NCI-H128 (cell line): Measurements from ENCODE around the gene BRMS1L.
"Not testable (repeated sequence)": the region's sequence is repeated elsewhere in the genome, so short reads cannot be mapped to it uniquely, and the experiment has no call there.

ENCODE experiments used
- DNase-seq: peaks from one replicate; lab custom pipeline; 2025; ENCODE audit not compliant: unreplicated experiment; lab: John Stamatoyannopoulos, UW

The BRMS1L gene, protein sequence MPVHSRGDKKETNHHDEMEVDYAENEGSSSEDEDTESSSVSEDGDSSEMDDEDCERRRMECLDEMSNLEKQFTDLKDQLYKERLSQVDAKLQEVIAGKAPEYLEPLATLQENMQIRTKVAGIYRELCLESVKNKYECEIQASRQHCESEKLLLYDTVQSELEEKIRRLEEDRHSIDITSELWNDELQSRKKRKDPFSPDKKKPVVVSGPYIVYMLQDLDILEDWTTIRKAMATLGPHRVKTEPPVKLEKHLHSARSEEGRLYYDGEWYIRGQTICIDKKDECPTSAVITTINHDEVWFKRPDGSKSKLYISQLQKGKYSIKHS

DNA sequence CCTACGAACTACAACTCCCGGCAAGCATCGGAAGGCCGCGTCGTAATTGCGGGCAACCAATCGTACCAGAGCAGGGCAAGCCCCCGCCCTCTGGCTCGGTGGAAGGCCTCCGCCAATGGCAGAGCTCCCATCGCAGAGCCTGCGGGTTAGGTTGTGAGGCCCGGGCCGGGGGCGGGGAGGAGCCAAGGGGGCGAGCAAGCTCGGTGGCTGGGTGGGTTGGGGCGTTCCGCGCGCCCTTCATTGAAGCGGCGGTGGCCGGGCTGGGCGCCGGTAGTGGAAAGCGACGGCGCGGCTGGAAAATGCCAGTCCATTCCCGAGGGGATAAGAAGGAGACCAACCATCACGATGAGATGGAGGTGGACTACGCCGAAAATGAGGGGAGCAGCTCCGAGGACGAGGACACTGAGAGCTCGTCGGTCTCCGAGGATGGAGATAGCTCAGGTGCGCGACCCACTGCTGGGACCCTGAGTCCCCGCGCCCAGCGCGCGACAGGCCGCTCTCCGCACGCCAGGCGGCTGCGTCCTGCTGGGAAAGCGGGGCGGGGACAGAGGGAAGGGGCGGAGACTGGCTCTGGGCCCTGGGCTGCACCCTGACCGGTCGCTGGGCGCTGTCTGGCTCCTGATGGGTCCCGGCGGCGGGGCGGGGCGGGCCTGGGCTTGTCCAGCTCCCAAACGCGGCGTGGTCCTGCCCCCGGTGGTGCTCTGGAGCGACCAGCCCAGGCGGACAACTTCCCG lies at the start of gene BRMS1L:
Gene BRMS1L, plus strand, starts transcription at position 121 of the 734 bp plus-strand sequence. Its CDS starts 179 bp downstream, at position 300.
- peak; percentile 95 for DNase-seq

DNA sequence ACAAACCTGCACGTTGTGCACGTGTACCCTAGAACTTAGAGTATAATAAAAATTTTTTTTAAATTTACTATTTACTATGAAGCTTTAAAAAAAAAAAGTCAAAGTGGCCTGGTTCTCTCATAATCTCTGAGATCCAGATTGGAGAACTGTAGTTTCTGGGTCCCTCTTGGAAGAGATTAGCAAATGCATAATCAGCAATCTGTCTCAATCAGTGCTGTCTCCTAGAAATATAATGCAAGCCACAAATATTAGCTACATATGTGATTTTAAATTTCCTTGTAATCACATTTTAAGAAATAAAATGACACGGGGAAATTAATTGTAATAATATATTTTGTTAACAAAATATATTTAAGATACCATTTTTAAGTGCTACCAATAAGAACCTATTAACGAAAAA lies 49.3 kb upstream of the BRMS1L start:
- no peak for DNase-seq

DNA sequence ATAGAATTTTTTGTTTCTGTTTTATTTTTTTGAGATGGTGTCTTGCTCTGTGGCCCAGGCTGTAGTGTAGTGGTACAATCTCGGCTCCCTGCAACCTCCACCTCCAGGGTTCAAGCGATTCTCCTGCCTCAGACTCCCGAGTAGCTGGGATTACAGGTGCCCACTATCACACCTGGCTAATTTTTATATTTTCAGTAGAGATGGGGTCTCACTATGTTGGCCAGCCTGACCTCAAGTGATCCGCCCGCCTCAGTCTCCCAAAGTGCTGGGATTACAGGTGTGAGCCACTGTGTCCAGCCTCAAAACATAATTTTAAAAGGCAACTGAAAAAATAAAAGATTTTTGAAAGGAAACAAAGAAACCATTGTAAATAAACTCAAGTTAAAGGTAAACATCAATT lies 48.6 kb upstream of the BRMS1L start:
- DNase-seq, result not testable (repeated sequence)

DNA sequence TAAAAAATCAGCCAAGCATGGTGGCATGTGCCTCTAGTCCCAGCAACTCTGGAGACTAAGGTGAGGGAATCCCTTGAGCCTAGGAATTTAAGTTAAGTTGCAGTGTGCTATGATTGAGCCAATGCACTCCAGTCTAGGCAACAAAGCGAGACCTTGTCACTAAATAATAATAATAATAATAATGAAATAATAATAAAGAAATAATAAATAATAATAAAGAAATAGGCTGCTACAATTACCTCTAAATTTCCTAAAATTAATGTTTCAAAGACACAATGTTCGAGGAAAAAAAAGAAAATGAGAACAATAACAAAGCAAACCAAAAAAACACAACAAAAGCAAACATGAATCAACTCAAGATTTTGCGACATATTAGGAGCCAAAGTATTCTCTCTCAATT lies 46.8 kb upstream of the BRMS1L start:
- no peak for DNase-seq

DNA sequence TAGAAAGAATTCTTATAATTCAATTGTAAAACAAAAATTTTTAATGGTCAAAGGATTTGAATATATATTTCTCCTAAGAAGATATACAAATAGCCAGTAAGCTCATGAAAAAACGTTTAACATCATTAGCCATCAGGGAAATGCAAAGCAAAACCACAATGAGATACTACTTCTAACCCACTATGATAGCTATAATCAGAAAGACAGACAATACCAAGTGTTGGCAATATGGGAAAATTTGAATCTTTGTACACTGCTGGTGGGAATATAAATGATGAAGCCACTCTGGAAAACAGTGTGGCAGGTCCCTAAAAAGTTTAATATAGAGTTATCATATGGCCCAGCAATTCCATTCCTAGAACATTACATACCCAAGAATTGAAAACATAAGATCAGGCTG lies 42.4 kb upstream of the BRMS1L start:
- DNase-seq, result no peak

DNA sequence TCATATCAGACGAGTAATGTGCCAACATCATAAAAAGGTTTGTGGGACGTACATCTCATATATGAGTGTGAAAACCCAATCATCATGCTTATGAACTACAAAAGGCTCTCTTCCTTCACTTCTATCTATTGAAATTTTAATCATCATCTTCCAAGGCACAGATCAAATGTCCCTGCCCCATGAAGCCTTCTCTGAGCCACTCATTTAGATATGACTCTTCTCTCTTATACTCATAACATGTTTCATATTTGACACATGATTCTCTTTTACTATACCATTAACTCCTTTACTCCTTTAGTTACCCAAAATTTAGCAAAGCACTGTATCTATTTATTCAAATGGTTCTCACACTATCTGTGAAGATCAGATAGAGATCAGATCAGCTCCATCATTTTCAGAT lies 39.3 kb upstream of the BRMS1L start:
- DNase-seq, result no peak

DNA sequence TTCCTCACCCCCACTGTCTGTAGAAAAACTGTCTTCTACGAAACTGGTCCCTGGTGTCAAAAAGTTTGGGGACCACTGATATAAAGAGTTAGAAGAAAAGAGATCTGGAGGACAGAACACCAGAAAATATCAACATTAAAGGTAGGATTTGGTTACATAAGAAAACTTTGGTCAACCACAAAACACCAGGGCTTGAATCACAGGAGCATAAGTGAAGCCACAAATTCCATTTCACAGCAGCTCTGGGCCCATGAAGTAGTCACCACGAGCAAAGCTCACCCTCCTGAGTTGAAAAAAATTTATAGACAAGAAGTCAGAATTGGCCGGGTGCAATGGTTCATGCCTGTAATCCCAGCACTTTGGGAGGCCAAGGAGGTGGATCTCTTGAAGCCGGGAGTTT lies 36.5 kb upstream of the BRMS1L start:
- no peak for DNase-seq

DNA sequence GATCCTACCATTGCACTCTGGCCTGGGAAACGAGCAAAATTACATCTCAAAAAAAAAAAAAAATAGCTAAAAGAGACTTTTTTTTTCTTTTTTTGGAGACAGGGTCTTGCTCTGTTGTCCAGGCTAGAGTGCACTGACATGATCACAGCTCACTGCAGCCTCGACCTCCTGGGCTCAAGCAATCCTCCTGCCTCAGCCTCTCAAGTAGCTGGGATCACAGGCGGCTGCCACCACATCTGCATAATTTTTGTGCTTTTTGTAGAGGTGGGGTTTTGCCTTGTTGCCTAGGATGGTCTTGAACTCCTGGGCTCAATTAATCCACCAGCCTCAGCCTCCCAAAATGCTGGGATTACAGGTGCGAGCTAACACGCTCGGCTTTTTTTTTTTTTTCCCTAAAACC lies 28.3 kb upstream of the BRMS1L start:
- no peak for DNase-seq

DNA sequence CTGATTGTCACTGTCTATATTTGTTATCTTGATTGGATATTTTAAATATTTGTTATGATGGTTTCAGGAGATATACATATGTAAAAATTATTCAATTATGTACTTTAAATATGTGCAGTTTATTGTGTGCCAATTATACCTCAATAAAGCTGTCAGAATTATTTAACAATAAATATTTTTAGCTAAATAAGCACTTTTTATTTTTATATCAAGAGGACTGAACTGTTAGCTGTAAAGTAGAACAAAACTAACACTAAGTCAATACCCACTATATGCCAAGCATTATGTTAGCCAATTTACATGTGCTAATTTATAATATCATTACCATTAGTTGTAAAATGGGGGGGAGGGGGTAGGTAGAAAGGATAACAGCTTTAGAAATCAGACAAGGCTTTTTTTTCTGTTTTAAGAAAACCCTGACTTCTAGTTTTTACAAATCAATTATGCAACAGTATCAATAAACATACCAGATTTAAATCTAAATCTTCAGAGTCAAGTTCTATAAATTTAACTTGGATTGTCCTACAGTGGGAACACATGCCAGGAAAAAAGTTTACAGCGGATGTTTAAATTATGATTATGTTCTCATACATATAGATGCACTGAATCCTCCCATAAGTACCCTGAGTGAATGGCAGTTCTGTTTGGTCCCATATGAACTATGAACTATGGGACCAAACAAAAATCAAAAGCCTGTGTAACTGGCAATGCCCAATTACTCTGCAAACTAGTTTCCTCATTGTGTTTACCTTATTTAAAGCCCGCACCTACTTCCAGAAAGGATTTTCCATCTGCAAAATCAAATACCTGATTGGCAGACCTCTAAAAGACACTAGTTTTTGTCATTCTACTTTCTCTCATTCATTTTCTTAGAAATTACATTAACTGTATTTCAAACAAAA lies 19.9 kb upstream of the BRMS1L start:
- no peak for DNase-seq

DNA sequence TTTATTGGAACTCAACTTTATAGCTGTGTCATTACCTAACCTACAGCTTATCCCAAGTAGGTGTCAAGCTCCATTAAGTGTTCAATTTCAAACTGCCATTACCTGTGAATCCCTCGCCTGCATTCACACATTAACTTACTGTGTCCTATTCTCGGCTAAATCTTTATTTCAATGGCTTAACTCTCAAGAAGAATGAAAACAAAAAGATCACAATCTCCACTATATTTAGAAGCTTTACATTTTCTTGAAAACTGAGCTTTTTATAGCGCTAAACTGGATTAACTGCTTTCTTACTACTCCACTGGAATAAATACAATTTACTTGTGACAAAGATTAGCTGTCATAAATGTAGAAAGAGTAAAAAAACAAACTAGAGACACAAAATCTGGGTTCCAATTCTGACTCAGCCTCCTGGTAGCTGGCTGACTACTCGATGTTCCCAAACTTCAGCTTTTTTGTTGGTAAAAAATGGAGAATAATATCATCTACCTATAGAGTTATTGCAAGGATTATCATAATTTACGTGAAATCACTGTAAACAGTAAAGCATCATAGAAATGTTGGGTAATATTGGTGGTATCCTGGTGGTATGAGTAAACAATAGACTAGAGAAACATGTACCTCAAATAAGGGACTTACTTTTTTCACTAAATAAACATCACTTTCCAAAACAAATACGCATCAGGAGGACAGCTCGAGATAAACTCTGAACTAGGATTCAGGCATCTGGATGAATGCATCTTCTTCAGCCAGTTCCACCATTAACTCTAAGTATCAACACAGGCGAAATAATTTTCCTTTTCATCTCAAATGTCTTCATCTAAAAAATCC lies 18.8 kb upstream of the BRMS1L start:
- DNase-seq, result no peak

DNA sequence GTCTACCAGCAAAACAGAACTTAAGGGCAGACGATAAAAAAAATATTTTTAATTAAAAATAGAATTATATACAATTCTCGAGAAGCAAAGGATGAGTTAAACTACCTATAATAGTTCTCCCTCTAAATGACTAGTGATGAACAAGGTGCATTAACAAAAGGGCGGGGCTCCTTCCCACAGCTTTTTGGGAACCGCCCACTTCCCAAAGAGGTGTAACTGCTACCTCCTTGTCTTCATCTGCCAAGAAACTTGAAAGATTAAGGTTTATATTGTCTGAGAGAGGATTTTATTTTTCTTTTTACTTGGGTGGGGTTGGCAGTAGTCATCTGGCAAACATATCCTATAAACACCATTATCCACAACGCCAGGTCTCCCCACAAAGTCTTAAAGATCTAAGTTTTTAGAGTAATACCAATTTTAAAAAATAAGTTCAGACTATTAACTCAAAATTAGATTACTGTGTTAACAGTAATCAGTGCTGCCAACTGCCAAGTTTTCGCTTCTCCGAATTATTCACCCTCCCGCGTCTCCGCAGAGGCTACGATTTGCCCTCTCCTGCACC lies 18.0 kb upstream of the BRMS1L start:
- DNase-seq, result no peak

DNA sequence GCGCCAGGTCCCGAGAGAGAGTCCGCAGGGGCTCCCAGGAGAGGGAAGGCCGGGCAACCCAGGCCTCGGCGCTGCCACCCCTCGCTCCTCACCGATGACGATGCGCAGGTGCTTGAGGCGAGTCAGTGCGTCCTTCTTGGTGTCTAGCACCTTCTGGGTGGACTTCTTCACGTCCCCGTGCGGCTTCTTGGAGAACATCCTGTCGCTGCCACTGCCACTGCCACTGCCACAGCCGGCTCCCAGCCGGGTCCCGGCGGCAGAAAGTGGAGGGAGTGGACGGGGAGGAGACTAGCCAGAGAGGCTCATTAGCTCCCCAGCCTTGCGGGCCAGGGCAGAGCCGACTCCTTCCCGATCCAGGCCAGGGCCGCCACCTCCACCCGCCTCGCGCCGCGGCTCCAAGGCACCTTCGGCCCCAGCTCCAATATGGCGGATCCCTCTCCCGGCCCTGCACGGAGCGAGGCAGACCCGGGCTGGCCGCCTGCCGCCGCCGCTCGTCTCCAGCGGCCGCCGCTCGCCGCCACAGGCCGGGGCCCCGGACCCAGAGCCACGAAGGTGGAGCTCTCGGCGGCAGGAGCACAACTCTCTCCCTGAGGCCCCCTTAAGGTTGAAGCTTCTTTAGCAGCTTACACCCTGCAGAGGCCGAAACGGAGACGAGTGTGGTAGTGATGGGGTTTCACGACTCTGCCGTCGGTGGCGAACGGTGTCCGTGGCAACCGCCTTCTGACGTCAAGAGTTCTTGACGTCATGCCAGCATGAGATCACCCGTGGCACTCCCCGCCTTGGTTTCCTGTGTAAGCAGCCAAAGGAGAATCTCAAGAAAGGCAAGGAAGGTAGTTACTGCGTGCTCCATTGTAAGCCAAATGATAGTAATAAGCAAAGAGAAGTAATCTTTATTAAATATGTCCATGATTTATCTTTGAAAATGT lies 17.2 kb upstream of the BRMS1L start, which contains the start of gene RALGAPA1:
Gene RALGAPA1, minus strand, starts transcription at position 658 of the 926 bp plus-strand sequence. Its CDS starts 460 bp downstream, at position 198.
- DNase-seq, result peak; percentile 83

DNA sequence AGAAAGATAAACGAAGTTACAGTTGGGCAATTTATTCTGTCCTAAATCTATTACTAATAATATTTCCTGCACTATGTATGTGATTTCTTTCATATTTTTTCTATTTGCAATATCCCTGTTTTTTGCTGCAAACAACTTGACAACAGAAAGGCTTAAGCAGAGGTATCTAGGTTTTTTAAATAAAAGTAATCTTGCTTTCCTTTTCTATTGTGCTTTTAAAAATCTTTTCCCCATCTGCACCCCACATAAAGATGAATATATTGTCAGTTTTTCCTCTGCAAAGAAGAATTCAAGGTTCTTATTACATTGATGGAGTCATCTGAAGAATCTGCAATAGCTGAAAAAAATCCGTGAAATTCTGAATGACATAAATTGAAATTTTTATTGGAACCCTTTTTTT lies 16.5 kb upstream of the BRMS1L start:
- no peak for DNase-seq

DNA sequence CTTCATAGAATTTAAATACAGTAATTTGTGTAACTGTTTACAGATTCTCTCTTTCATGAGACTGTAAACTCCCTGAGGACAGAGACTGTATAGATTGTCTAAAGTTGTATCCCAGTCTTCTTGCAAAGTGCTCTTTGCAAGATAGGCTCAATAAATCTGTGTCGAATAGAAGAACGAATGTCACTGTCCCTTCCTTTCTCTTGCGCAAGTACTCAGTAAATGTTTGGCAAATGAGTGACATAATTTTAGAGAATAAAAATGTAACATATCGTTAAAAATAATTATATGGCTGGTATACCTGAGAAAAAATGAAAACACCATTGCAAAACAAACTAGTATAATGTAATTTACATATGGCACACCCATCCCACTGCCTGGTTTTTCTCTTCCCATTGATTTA lies 15.2 kb upstream of the BRMS1L start:
- DNase-seq, result no peak

DNA sequence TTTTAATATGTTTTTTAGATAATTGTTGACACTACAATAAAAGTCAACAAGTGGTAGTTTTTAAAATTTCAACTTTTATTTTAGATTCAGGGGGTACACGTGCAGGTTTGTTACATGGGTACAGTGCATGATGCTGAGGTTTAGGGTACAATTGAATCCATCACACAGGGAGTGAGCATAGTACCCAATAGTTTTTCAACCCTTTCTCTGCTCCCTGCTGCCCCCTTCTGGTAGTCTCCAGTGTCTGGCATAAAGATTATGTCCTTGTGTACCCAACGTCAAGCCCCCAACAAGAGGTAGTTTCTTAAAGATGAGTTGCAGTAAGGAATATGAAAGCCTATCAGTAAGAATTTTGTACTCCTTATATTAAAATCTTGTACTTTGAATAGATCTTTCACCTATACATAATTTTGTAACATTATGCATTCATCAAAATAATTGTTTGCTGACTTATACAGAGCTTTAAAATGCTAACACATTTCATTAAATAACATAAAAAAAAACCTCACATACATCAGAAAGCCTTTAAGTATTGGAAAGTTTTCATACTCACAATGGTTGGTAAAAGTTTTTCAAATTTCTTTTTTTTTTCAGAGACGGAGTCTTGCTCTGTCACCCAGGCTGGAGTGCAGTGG lies 11.7 kb upstream of the BRMS1L start:
- peak; percentile 15 for DNase-seq

DNA sequence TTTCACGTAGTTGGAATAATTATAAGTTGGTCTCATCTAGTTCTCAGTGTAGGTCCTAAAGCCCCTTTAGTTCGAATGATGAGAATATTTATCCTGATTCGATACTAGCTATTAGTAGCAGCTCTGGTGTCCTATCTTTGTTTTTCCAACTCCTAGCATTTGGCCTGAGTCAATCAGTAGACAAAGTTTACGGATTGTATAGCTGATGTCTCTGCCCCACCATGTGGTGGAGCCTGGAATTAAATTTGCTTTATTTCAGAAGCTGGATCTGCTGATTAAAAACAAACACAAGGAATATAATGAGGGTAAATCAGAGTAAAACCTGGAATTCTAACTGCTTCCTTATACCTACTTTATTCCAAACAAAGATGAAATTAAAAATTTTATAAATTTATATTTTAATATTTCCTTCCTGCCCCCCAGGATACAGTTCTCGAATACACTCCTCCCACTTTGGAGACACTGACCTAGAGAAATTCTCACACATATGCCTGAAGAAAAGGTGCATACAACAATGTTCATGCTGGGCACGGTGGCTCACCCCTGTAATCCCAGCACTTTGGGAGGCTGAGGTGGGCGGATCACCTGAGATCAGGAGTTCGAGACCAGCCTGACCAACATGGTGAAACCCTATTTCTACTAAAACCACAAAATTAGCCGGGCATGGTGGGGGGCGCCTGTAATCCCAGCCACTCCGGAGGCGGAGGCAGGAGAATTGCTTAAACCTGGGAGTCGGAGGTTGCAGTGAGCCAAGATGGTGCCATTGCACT lies 7.6 kb upstream of the BRMS1L start:
- no peak for DNase-seq

DNA sequence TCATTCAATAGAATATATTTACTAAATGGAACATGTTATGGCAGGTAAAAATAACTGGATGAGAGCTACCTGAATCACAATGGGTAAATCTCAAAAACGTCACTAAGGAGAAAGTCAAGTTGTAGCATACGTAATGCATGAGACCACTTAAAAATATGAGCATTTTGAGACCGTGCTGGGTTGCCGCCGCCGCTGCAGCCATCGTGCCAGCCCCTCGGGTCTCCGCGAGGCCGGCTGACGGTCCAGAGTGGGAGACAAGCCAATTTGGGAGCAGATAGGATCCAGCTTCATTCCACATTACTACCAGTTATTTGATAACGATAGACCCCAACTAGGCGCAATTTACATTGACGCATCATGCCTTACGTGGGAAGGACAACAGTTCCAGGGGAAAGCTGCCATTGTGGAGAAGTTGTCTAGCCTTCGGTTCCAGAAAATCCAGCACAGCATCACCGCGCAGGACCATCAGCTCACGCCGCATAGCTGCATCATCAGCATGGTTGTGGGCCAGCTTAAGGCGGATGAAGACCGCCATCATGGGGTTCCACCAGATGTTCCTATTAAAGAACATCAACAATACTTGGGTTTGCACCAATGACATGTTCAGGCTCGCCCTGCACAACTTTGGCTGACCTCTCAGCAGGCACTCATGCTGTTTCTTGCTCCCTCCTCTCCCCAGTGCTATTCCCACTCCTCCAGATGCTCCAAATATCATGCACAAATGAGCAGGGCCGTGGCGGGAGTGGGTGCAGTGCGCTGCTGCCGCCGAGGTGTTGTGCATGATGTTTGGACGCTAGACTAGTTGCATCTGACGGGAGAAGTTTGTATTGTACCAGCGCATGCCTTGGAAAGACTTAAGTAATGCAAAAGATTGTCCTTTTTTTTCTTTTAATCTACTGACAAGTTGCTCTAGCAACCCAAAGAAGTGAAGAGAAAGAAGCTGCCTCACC lies 6.3 kb upstream of the BRMS1L start:
- no peak for DNase-seq
